BE2C (cell line): ENCODE measurements around the gene EVX2.
A peak's percentile ranks its signal among the peaks of the same experiment; 100 is the strongest.

Experiments used
- DNase-seq: peaks from one replicate; pipeline ENCODE4 v3.0.0-alpha.2; 2020
- H3K27me3 ChIP-seq: fragments of 250-450 bp; sonication (Bioruptor Pico); 2 replicates; pipeline ENCODE4 v1.5.1; 2020; ENCODE audit warnings: mild to moderate bottlenecking
- H3K36me3 ChIP-seq: fragments of 250-450 bp; sonication (Bioruptor Pico); 2 replicates; pipeline ENCODE4 v1.5.1; 2020; ENCODE audit warnings: mild to moderate bottlenecking
- H3K4me1 ChIP-seq: fragments of 250-450 bp; sonication (Bioruptor Pico); 2 replicates; pipeline ENCODE4 v1.5.1; 2020
- H3K4me3 ChIP-seq: 2 replicates; pipeline ENCODE4 v1.5.1; 2011; ENCODE audit warnings: low read depth, low read length
- H3K9me3 ChIP-seq: fragments of 250-450 bp; sonication (Bioruptor Pico); 2 replicates; pipeline ENCODE4 v1.5.1; 2020
- TF ChIP-seq, protein P1 (sequence below): IDR thresholded peaks from 2 replicates; pipeline ENCODE4 v1.5.1; 2012; ENCODE audit warnings: mild to moderate bottlenecking, low read depth, low read length

The EVX2 gene

DNA sequence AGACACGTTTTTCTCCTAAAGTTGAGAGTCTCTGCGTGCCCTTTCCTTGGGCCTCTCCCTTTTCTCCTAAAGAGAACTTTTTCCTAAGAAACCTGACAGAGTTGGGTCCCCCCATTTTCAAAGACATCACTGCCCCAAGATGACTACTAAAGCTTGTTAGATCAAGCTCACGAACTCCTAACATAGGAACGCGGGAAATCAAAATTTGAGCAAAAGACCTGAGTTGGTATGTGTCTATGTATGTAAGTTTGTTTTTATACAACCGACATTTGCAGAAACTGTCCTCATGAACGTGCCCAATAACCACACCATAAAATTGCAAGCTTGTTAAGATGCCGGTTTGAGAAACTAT, 10.1 kb upstream of the EVX2 start:
- Histone ChIP-seq H3K4me3 (peak overlapping the region; percentile 45), H3K9me3 (no peaks in the 10 kb centered on the region), H3K27me3 (peaks cover 96% of the 10 kb centered on the region), H3K36me3 (no peaks in the 10 kb centered on the region), H3K4me1 (peaks cover 3% of the 10 kb centered on the region; the same call in 1 of the 2 replicates)
- DNase-seq = no peak
- TF ChIP-seq, protein P1, sequence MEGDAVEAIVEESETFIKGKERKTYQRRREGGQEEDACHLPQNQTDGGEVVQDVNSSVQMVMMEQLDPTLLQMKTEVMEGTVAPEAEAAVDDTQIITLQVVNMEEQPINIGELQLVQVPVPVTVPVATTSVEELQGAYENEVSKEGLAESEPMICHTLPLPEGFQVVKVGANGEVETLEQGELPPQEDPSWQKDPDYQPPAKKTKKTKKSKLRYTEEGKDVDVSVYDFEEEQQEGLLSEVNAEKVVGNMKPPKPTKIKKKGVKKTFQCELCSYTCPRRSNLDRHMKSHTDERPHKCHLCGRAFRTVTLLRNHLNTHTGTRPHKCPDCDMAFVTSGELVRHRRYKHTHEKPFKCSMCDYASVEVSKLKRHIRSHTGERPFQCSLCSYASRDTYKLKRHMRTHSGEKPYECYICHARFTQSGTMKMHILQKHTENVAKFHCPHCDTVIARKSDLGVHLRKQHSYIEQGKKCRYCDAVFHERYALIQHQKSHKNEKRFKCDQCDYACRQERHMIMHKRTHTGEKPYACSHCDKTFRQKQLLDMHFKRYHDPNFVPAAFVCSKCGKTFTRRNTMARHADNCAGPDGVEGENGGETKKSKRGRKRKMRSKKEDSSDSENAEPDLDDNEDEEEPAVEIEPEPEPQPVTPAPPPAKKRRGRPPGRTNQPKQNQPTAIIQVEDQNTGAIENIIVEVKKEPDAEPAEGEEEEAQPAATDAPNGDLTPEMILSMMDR = no peak

- Histone ChIP-seq H3K27me3 (peaks cover 96% of the 10 kb centered on the region), H3K36me3 (no peaks in the 10 kb centered on the region), H3K4me3 (peak overlapping the region; percentile 45), H3K9me3 (no peaks in the 10 kb centered on the region), H3K4me1 (peaks cover 3% of the 10 kb centered on the region; the same call in 1 of the 2 replicates)
- TF ChIP-seq, protein P1 = 0 out of 2 replicates have a peak, but pooled peaks have one; percentile 15
- no peak for DNase-seq
Observed at GRCh38 chr2:176093145-176093897, 9.6 kb upstream of the EVX2 start.

DNA sequence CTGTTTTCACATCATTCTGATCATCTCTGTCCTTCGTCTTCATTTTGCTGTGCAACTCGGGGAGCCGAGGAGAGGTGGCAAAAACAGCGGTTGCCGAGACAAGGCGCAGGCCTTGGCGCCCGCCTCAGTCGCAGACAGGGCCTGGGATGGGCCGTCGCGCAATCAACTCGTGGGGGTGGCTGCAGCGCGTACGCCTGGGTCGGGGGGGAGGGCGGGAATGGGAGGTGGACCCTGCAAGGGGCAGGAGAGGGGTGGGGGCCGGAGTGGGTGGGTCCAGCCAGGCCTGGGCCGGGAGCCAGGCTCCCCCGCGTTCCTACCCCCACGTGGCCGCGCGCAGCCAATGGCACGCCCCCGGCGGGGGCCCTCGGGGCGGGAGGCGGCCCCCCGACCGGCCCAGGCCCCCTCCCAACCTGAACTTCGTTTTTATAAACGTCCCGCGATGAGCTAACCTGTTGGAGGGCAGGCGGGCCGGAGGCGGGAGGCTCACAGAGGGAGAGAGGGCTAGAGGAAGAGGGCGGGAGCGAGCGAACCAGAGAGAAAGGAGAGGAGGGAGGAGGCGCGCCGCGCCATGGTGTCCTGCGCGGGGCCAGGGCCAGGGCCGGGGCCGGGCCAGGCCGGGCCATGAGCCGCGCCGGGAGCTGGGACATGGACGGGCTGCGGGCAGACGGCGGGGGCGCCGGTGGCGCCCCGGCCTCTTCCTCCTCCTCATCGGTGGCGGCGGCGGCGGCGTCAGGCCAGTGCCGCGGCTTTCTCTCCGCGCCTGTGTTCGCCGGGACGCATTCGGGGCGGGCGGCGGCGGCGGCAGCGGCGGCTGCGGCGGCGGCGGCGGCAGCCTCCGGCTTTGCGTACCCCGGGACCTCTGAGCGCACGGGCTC, 8.7 kb upstream of the EVX2 start, which contains the start of gene HOXD13:
Gene HOXD13 (plus strand): TSS at position 452 of the 875 bp plus-strand sequence. CDS start 170 bp downstream, at position 622.
- H3K9me3 ChIP-seq = no peaks in the 10 kb centered on the region
- peaks cover 96% of the 10 kb centered on the region for H3K27me3 ChIP-seq
- TF ChIP-seq, protein P1 = no peak
- peaks cover 3% of the 10 kb centered on the region; the same call in 1 of the 2 replicates for H3K4me1 ChIP-seq
- peak; percentile 47 for DNase-seq
- peak within 1 kb of the TSS; percentile 45 for H3K4me3 ChIP-seq
- no peaks in the 10 kb centered on the region for H3K36me3 ChIP-seq

DNA sequence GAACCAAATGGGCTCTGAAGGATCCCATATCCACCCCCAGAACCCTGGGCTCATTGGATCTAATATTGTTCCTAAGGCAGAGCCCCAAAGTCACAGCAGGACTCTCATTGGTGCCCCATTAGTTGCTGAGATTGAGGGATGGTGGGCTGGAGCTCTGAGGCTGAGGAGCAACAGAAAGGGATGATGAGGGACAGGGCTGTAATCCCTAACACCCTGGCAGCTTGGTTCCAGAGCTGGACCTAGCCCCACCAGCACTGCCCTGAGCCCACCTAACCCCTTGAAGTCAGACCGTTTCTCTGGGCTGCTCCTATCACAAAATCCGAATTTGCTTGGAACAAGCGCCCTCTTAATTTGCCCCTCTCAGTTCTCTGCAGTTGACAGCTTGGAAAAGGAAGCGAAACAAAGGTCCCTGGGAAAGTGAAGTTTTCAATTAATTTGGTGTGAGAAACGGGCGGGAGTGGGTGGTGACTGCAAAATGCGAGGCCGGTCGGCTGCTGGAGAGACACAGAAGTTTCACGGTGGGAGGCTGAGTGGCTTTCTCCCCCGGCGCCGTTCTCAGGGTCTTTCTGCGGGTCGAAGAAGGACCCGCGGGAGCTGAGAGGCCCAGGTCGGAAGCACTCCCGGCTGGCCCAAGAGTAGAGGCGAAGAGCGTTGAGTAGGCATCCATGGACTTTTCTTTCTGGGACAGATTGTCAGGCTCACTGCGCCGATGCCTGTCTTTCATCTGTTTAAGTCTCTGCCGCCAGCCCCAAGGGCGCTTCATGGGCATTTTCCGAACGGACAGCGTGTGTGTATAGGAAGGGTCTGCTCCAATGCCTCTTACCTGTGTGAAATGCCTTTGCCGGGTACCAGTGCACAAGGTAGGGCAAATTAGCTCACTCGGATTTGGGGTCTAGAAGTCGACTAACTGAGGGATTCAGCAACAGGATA, 7.8 kb upstream of the EVX2 start:
- no peaks in the 10 kb centered on the region for H3K36me3 ChIP-seq
- TF ChIP-seq, protein P1 = no peak
- DNase-seq = no peak
- H3K4me1 ChIP-seq = peaks cover 3% of the 10 kb centered on the region; the same call in 1 of the 2 replicates
- peak overlapping the region; percentile 24 for H3K4me3 ChIP-seq
- H3K27me3 ChIP-seq = peaks cover 96% of the 10 kb centered on the region
- H3K9me3 ChIP-seq = no peaks in the 10 kb centered on the region

- no peak for DNase-seq
- H3K4me3 ChIP-seq = no peak overlapping the region
- no peaks in the 10 kb centered on the region for H3K9me3 ChIP-seq
- TF ChIP-seq, protein P1 = no peak
- H3K4me1 ChIP-seq = peaks cover 3% of the 10 kb centered on the region; the same call in 1 of the 2 replicates
- no peaks in the 10 kb centered on the region for H3K36me3 ChIP-seq
- peaks cover 96% of the 10 kb centered on the region for H3K27me3 ChIP-seq
Observed at GRCh38 chr2:176090862-176091261, 7.1 kb upstream of the EVX2 start.
